GM12874 (cell line): ENCODE measurements around the gene RBBP7.

Source experiments
- CTCF ChIP-seq: IDR thresholded peaks from 2 replicates; pipeline ENCODE4 v1.5.1; 2011; ENCODE audit warnings: low read depth, mild to moderate bottlenecking, control low read depth, low read length, moderate library complexity; ENCODE audit not compliant: insufficient read depth

RBBP7 gene

GRCh38 chrX:16897445-16897844, 27.3 kb upstream of the RBBP7 start:
- TF ChIP-seq CTCF, result no peak

- TF ChIP-seq CTCF, result peak; percentile 75
Measured at GRCh38 chrX:16892504-16893362, 22.6 kb upstream of the RBBP7 start.

- no peak for TF ChIP-seq CTCF
Measured at GRCh38 chrX:16885628-16886027, 15.5 kb upstream of the RBBP7 start.

GRCh38 chrX:16883487-16883804, 13.3 kb upstream of the RBBP7 start:
- TF ChIP-seq CTCF, result no peak

- peak; percentile 50; the same call in 1 of the 2 replicates for TF ChIP-seq CTCF
Measured at GRCh38 chrX:16882702-16883486, 12.7 kb upstream of the RBBP7 start.

GRCh38 chrX:16882169-16882568, 12.0 kb upstream of the RBBP7 start:
- TF ChIP-seq CTCF, result no peak

- no peak for TF ChIP-seq CTCF
Measured at GRCh38 chrX:16876696-16877095, 6.5 kb upstream of the RBBP7 start.
